ENCODE measurements around the gene ADAM19. TPM values are rescaled to one million over a fixed set of nuclear protein-coding genes. Genes with fewer than 3 reads are reported as not detected.

The ADAM19 gene
- polyA plus RNA-seq, 4 donors: 0.67 to 6.5 (median 2.2) TPM

GRCh38 chr5:157600252-157600651, 24.7 kb upstream of the ADAM19 start:
- 78 to 100% (median 91%) methylated on average over 1 of the region's 1 CpG for WGBS, 3 donors
- Histone ChIP-seq H3K4me3 (ENCODE audit: low read depth in 1 of 3, low read length in 3 of 3) (no peak overlapping the region), H3K36me3 (ENCODE audit: control insufficient read depth in 3 of 3, insufficient read depth in 2 of 3, low read depth in 1 of 3, low read length in 3 of 3) (no peaks in the 10 kb centered on the region), H3K4me1 (ENCODE audit: control insufficient read depth in 3 of 3, insufficient read depth in 2 of 3, low read depth in 1 of 3, low read length in 2 of 3) (peaks cover 0 to 2% (median 2%) of the 10 kb centered on the region in 3 donors), H3K27me3 (ENCODE audit: control insufficient read depth in 3 of 3, insufficient read depth in 3 of 3, low read length in 3 of 3) (no peaks in the 10 kb centered on the region), H3K27ac (ENCODE audit: low read depth in 1 of 3, low read length in 2 of 3) (no peak overlapping the region), H3K9me3 (ENCODE audit: control insufficient read depth in 2 of 2, insufficient read depth in 1 of 2, low read depth in 1 of 2, low read length in 1 of 2) (no peaks in the 10 kb centered on the region)
- DNase-seq (no peak), FAIRE-seq (no peak)

- 64 to 83% (median 73%) methylated on average over 3 of the region's 3 CpGs for WGBS, 3 donors
- DNase-seq (no peak), FAIRE-seq (no peak)
- Histone ChIP-seq H3K4me1 (ENCODE audit: control insufficient read depth in 3 of 3, insufficient read depth in 2 of 3, low read depth in 1 of 3, low read length in 2 of 3) (peaks cover 0 to 5% (median 4%) of the 10 kb centered on the region in 3 donors), H3K27ac (ENCODE audit: low read depth in 1 of 3, low read length in 2 of 3) (no peak overlapping the region), H3K27me3 (ENCODE audit: control insufficient read depth in 3 of 3, insufficient read depth in 3 of 3, low read length in 3 of 3) (no peaks in the 10 kb centered on the region), H3K9me3 (ENCODE audit: control insufficient read depth in 2 of 2, insufficient read depth in 1 of 2, low read depth in 1 of 2, low read length in 1 of 2) (no peaks in the 10 kb centered on the region), H3K4me3 (ENCODE audit: low read depth in 1 of 3, low read length in 3 of 3) (no peak overlapping the region), H3K36me3 (ENCODE audit: control insufficient read depth in 3 of 3, insufficient read depth in 2 of 3, low read depth in 1 of 3, low read length in 3 of 3) (no peaks in the 10 kb centered on the region)
Observed at GRCh38 chr5:157599565-157599964, 24.0 kb upstream of the ADAM19 start.

DNA sequence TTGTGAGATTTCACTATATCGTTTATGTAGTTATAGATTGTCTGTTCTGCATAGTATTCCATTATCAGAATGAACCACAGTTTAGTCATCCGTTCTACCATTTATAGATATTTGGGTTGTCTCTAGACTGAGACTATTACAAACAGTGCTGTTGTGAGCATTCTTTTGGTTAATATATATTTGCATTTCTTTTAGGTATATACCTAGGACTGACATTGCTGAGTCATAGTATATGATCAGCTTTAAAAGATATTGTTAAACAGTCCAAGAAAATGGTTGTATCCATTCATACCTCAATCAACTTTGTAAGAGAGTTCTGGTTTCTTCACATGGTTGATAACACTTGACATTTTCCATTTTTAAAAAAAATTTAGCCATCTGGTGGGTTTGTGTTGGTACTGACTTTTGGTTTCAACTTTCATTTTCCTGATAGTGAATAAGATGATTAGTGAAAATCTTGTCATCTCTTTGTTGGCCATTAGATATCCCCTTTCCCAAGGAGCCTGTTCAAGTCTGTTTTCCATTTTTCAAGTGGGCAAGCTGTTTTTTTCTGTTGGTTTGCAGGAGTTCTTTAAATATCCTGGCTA, 22.9 kb upstream of the ADAM19 start:
- Histone ChIP-seq H3K36me3 (ENCODE audit: control insufficient read depth in 3 of 3, insufficient read depth in 2 of 3, low read depth in 1 of 3, low read length in 3 of 3) (no peaks in the 10 kb centered on the region), H3K4me1 (ENCODE audit: control insufficient read depth in 3 of 3, insufficient read depth in 2 of 3, low read depth in 1 of 3, low read length in 2 of 3) (peaks cover 0 to 12% (median 4%) of the 10 kb centered on the region in 3 donors), H3K4me3 (ENCODE audit: low read depth in 1 of 3, low read length in 3 of 3) (no peak overlapping the region), H3K27me3 (ENCODE audit: control insufficient read depth in 3 of 3, insufficient read depth in 3 of 3, low read length in 3 of 3) (no peaks in the 10 kb centered on the region), H3K27ac (ENCODE audit: low read depth in 1 of 3, low read length in 2 of 3) (no peak overlapping the region), H3K9me3 (ENCODE audit: control insufficient read depth in 2 of 2, insufficient read depth in 1 of 2, low read depth in 1 of 2, low read length in 1 of 2) (no peaks in the 10 kb centered on the region)
- DNase-seq: no peak
- WGBS, 3 donors: 59 to 83% (median 59%) methylated on average over 2 of the region's 2 CpGs
- peak; percentile 62 for FAIRE-seq

- Histone ChIP-seq H3K9me3 (ENCODE audit: control insufficient read depth in 2 of 2, insufficient read depth in 1 of 2, low read depth in 1 of 2, low read length in 1 of 2) (no peaks in the 10 kb centered on the region), H3K4me1 (ENCODE audit: control insufficient read depth in 3 of 3, insufficient read depth in 2 of 3, low read depth in 1 of 3, low read length in 2 of 3) (peaks cover 0 to 16% (median 4%) of the 10 kb centered on the region in 3 donors), H3K27ac (ENCODE audit: low read depth in 1 of 3, low read length in 2 of 3) (no peak overlapping the region), H3K27me3 (ENCODE audit: control insufficient read depth in 3 of 3, insufficient read depth in 3 of 3, low read length in 3 of 3) (no peaks in the 10 kb centered on the region), H3K4me3 (ENCODE audit: low read depth in 1 of 3, low read length in 3 of 3) (no peak overlapping the region), H3K36me3 (ENCODE audit: control insufficient read depth in 3 of 3, insufficient read depth in 2 of 3, low read depth in 1 of 3, low read length in 3 of 3) (no peaks in the 10 kb centered on the region)
- DNase-seq: no peak
- FAIRE-seq: no peak
- 20 to 44% (median 30%) methylated on average over 1 of the region's 1 CpG for WGBS, 3 donors
Observed at GRCh38 chr5:157597277-157597676, 21.7 kb upstream of the ADAM19 start.

GRCh38 chr5:157596487-157596886, 20.9 kb upstream of the ADAM19 start:
- no peak for FAIRE-seq
- peak in 1 of 2 donors; percentile 26 for DNase-seq

GRCh38 chr5:157594675-157595459, 19.3 kb upstream of the ADAM19 start:
- WGBS, 3 donors: 30 to 49% (median 41%) methylated on average over 2 of the region's 2 CpGs
- no peak for DNase-seq
- H3K27me3 ChIP-seq (ENCODE audit: control insufficient read depth in 3 of 3, insufficient read depth in 3 of 3, low read length in 3 of 3): no peaks in the 10 kb centered on the region

More at GRCh38 chr5:157596487-157596886, 20.9 kb upstream of the ADAM19 start:
- 58 to 74% (median 64%) methylated on average over 5 of the region's 5 CpGs for WGBS, 3 donors
- peaks cover 0 to 16% (median 4%) of the 10 kb centered on the region in 3 donors for H3K4me1 ChIP-seq (ENCODE audit: control insufficient read depth in 3 of 3, insufficient read depth in 2 of 3, low read depth in 1 of 3, low read length in 2 of 3)
- H3K27me3 ChIP-seq (ENCODE audit: control insufficient read depth in 3 of 3, insufficient read depth in 3 of 3, low read length in 3 of 3): no peaks in the 10 kb centered on the region
- no peaks in the 10 kb centered on the region for H3K36me3 ChIP-seq (ENCODE audit: control insufficient read depth in 3 of 3, insufficient read depth in 2 of 3, low read depth in 1 of 3, low read length in 3 of 3)
- no peak overlapping the region for H3K4me3 ChIP-seq (ENCODE audit: low read depth in 1 of 3, low read length in 3 of 3)
- peak overlapping the region in 1 of 3 donors; percentile 41 for H3K27ac ChIP-seq (ENCODE audit: low read depth in 1 of 3, low read length in 2 of 3)
- H3K9me3 ChIP-seq (ENCODE audit: control insufficient read depth in 2 of 2, insufficient read depth in 1 of 2, low read depth in 1 of 2, low read length in 1 of 2): no peaks in the 10 kb centered on the region

DNA sequence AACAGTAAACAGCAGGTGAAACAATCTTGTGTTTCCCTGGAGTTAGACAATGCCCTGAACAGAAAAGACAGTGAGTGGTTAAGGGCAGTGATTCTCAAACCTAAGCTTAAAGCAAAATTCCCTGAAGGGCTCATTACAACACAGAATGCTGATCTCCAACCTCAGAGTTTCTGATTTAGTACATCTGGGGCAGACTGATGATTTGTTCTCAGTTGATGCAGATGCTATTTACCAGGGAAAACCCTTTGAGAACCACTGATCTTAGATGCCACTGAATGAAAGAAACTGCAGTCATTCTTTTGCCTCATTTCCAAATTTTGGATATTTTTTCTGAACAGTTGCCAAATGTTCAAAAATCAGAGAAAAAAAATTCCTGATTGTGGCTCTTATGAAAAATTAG, 18.7 kb upstream of the ADAM19 start:
- Histone ChIP-seq H3K4me1 (ENCODE audit: control insufficient read depth in 3 of 3, insufficient read depth in 2 of 3, low read depth in 1 of 3, low read length in 2 of 3) (peaks cover 0 to 16% (median 4%) of the 10 kb centered on the region in 3 donors), H3K27me3 (ENCODE audit: control insufficient read depth in 3 of 3, insufficient read depth in 3 of 3, low read length in 3 of 3) (no peaks in the 10 kb centered on the region), H3K9me3 (ENCODE audit: control insufficient read depth in 2 of 2, insufficient read depth in 1 of 2, low read depth in 1 of 2, low read length in 1 of 2) (no peaks in the 10 kb centered on the region), H3K36me3 (ENCODE audit: control insufficient read depth in 3 of 3, insufficient read depth in 2 of 3, low read depth in 1 of 3, low read length in 3 of 3) (no peaks in the 10 kb centered on the region), H3K27ac (ENCODE audit: low read depth in 1 of 3, low read length in 2 of 3) (no peak overlapping the region), H3K4me3 (ENCODE audit: low read depth in 1 of 3, low read length in 3 of 3) (no peak overlapping the region)
- DNase-seq (no peak), FAIRE-seq (no peak)

More at GRCh38 chr5:157594675-157595459, 19.3 kb upstream of the ADAM19 start:
- H3K4me1 ChIP-seq (ENCODE audit: control insufficient read depth in 3 of 3, insufficient read depth in 2 of 3, low read depth in 1 of 3, low read length in 2 of 3): peaks cover 0 to 16% (median 4%) of the 10 kb centered on the region in 3 donors
- no peaks in the 10 kb centered on the region for H3K36me3 ChIP-seq (ENCODE audit: control insufficient read depth in 3 of 3, insufficient read depth in 2 of 3, low read depth in 1 of 3, low read length in 3 of 3)
- no peaks in the 10 kb centered on the region for H3K9me3 ChIP-seq (ENCODE audit: control insufficient read depth in 2 of 2, insufficient read depth in 1 of 2, low read depth in 1 of 2, low read length in 1 of 2)
- H3K4me3 ChIP-seq (ENCODE audit: low read depth in 1 of 3, low read length in 3 of 3): no peak overlapping the region
- FAIRE-seq: no peak
- H3K27ac ChIP-seq (ENCODE audit: low read depth in 1 of 3, low read length in 2 of 3): peak overlapping the region in 1 of 3 donors; percentile 23

DNA sequence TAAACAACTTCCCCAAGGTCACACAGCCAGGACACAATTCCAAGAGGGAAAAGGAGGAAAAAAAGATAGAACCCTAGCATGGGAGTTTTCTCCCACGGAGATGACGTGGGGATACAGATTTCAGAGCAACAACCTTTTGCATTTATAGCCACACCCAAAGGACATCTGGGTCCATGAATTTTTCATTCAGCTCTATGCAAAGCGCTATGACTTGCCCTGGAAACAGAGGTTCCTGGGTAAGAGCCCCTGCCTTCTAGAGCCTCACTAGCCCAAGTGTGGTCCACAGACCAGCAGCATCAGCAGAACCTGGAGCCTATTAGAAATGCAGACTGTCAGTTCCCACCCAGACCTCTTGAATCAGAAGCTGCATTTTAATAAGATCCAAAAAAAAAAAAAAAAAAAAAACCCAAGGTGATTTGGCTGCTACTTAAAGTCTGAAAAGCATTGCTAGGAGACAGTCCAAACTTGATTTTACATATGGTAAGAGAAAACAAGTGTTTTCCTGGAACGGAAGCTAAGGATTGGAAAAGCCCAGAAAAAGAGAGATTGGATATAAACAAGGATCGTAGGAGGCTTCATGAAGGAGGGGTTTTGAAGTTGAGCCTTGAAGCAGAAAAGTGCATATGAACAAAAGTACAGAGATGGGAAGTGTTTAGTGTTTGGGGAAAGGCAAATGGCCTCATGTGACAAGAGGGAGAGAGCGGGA, 17.6 kb upstream of the ADAM19 start:
- FAIRE-seq: no peak
- Histone ChIP-seq H3K4me1 (ENCODE audit: control insufficient read depth in 3 of 3, insufficient read depth in 2 of 3, low read depth in 1 of 3, low read length in 2 of 3) (peaks cover 0 to 16% (median 4%) of the 10 kb centered on the region in 3 donors), H3K27me3 (ENCODE audit: control insufficient read depth in 3 of 3, insufficient read depth in 3 of 3, low read length in 3 of 3) (no peaks in the 10 kb centered on the region), H3K9me3 (ENCODE audit: control insufficient read depth in 2 of 2, insufficient read depth in 1 of 2, low read depth in 1 of 2, low read length in 1 of 2) (no peaks in the 10 kb centered on the region), H3K36me3 (ENCODE audit: control insufficient read depth in 3 of 3, insufficient read depth in 2 of 3, low read depth in 1 of 3, low read length in 3 of 3) (no peaks in the 10 kb centered on the region), H3K27ac (ENCODE audit: low read depth in 1 of 3, low read length in 2 of 3) (peak overlapping the region in 2 of 3 donors; percentile 4 to 52), H3K4me3 (ENCODE audit: low read depth in 1 of 3, low read length in 3 of 3) (no peak overlapping the region)
- WGBS, 3 donors: 72 to 77% (median 77%) methylated on average over 6 of the region's 6 CpGs
- no peak for DNase-seq

Data from small intestine (tissue), 7 donors.